Activated gamma-delta T cell (primary cell): ENCODE data around the gene CRABP1.
A peak's percentile ranks its signal among the peaks of the same experiment; 100 is the strongest.

ENCODE experiments used
- DNase-seq: peaks from one replicate; lab custom pipeline; 2025; lab: John Stamatoyannopoulos, UW
- total RNA-seq, 2 donors: gene quantifications; one replicate each; lab custom pipeline; 2026; lab: John Stamatoyannopoulos, UW

The CRABP1 gene
- 0 to 0.04 reads per million in 2 donors for total RNA-seq

DNA sequence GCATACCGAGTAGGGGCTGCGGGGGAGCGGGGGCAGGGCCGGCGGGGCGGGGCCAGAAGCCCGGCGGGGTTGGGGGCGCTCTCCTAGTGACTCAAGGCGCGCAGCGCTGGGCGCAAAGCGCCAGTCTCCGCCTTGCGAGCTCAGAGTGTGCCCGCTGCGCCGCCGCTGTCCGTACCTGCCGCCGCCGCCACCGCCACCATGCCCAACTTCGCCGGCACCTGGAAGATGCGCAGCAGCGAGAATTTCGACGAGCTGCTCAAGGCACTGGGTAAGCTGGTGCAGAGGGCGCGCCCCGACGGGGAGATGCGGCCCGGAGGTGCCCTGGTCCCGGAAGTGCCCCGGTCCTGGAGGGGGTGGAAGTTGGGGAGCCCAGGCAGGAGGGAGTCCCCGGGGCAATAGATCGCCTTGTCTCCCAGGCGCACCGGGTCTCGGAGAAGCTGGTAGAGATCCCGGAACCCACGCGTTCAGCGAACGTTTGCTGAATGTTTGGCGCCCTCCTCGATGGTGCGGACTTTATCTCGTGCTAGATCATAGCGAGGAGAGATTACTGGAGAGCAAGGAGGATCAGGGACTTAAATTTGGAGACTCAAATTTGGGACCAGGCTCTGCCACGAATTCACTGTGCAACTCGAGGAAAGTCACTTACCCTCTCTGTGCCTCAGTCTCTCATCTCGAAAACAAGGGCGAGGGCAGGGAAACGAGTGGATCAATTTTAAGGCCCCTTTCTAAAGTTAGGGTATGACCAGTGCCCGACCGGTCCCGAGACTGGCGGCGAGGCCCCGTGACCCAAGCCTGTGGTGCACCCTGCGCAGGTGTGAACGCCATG lies at the start of gene CRABP1:
Gene CRABP1 (plus strand): TSS at position 123 of the 826 bp plus-strand sequence. CDS start 76 bp downstream, at position 199.
- DNase-seq, result no peak

DNA sequence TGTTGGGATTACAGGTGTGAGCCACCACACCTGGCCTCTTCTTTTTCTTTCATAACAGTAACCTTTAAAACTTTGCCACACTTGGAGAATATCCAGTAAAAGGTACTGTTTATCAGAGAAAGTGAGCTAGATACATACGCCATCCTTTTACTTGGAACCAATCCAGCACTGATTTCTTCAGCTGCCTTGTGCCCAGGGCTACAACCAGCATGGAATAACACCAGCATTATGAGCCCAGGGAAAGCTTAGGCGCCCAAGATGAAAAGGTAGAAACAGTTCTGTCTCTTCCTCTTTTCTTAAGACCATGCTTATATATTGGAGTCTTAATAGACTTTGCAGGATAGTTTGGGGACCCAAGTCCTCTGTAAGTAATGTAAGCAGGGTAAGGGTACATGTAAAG lies 49.1 kb upstream of the CRABP1 start:
- no peak for DNase-seq

DNA sequence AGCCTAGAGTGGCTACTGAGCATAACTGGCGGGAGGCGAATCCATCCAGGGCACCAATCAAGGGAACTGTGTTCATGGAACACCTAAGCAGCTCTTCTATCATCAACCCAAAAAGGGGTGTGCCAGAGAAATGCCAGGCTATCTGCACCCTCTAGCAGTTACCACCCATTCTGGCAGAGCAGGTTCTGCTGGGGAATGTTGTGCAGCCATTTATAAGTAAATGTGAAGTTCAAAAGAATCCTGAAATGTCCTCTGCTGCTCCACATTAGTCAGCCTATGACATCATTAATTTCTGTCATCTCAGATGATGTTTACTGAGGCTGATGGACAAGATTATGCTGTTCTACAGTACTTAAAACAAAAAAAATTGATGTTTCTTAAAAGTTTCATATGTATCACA lies 48.5 kb upstream of the CRABP1 start:
- DNase-seq, result no peak

DNA sequence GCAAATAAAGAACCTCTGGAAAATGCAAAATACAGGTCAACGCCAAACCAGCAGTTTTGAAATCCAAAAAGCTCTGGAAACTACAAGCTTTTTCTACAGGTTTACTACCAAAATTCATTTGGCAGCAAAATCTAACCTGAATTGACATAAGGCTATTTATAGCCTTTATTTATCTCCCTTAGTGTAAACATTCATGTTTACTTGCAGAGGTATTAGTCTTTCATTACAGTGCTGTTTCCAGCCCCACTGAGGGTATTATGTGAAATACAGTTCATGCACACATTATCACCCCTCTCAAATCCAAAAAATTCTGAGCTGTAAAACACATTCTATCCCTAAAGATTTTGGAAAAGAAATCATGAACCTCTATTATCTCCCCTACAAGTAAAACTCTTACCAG lies 47.9 kb upstream of the CRABP1 start:
- DNase-seq, result no peak

DNA sequence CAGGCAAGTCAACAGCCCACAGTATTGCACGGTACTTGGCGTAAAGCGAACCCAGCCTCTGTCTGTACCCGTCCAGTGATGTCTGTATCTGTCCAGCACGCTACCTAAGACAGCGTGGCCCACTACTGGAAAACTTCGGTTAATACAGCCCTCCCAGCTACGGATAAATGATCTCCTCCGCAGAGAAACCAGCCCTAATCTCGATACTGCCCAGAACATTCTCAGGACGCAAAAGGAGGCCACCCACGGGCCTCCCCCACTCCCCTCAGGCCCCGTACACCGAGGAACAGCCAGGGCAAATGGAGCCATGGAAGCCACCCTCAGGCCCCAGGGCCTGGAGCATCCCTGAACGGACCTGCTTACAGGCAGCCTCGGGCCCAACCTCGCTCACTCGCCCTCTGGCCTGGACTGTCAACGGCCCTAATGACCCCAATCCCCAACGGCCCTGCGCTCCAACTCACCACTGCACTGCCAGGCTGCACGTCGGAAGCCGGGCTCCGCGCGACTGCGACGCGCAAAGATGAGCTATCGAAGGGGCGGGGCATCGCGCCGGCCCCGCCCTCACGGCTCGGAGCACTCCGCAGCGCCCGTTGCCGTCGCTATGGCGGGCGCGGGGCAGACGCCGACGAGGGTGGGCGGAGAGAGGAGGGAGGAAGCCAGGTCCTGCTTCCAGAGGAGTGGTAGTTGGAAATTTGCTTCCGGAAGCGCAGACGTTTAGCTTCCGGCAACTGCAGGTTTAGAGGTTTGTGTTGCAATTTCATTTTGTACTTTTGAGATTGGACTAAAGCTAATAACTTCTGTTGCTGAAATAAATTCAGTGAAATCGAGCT lies 40.8 kb upstream of the CRABP1 start, which contains the start of gene SKIC8:
Gene SKIC8 (minus strand): TSS at position 509 of the 830 bp plus-strand sequence. CDS start 3,923 bp downstream, outside the sequence.
- peak; percentile 82 for DNase-seq

DNA sequence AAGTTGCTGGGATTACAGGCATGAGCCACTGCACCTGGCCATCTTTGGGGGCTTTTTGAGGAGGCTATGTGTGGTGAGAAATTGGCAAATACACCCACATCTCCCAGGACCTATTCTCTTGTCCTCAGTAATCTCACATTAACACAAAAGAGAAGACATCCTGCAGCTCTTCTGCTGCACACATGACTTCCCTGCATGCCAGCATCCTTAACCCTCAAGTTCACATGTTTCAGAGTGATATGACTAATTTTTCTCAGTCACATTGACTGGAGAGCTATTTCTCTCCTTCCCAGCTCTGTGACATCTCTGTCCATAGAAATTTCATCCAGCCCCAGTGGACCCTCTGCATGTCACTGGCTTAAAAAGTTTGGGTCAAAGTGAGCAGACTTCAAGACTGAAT lies 38.8 kb upstream of the CRABP1 start:
- DNase-seq, result no peak

DNA sequence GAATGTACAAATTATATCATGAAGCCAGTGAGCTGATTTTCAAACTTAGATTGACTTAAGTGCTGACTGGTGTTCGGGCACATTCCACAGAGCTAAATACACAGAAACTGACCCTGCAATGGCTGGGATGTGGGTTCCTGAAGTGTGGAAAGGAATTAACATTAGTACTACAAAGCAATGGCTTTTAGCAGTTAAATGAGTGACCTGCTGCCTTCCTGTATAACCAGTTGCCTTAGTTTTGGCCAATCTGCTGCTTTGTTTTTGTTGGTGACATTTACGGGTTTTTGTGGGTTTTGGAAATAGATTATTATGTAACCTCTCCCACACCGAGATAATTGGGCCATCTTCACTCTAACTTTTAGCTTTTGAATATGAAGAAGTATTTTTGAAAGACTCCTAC lies 38.3 kb upstream of the CRABP1 start:
- no peak for DNase-seq

DNA sequence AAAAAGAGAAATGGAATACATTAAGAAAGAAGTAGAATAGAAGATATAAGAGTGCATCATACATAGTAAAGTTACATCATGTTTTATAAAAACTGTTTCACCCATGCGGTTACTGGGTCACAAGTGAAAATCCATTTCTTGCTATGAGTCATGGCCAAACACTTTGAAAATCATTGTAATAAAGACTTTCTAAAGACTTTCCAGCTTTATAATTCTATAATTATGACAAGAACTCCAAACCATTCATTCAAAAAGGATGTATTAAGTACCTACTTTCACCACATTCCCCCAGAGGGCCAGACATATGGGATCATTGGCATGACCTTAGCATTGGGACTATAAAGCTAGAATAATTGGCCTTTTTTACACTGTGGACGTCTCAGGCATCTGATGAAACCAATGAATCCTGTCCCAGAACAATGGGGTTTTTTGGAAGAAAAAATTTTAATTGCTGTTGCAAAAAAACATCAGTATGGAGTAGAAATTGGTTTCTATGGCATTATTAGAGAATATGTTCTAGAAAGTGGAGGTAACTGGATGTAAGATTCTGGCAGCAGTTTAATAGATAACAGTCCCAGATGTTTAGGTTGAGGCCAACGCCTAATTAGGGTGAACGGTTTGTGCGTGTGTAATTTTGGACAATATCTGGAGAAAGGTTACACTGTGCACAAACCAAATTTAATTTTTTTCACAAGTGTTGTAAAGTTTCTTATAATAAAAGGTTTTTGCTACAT lies 37.4 kb upstream of the CRABP1 start:
- no peak for DNase-seq

DNA sequence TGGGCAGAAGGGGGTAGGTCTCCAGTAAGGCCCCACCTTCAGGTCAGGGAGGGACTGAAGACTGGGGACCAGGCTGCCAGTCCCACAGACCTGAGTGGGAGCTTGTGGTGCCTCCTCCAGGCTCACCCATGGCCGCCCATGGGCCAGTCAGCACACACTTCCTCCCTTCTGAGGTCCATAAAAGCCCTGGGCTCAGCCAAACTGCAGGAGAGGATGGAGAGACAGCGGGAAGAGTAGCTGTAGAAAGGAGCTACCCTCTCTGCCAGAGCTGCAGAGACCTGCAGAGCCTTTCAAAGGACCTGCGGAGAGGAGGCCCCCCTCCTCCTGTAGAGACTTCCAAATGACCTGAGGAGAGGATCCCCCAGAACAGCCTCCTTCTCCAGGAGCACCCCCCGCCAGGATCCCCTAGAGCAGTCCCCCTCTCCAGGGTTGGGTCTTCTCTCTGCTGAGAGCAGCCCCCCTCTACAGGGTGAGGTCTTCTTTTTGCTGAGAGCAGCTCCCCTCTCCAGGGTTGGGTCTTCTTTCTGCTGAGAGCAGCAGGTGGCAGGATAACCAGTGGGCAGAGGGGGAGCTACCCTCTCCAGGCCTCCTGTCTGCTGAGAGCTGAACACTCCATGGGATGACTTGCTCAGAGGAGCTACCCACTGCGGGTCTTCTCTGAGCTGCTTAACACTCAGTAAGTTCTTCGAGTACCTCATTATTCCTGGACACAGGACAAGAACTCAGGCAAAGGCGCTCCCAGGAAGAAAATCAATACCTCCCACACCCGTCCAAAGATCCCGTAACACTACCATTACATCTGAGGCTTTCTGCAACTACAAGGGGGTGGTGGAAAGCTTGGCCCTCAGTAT lies 35.7 kb upstream of the CRABP1 start:
- no peak for DNase-seq

DNA sequence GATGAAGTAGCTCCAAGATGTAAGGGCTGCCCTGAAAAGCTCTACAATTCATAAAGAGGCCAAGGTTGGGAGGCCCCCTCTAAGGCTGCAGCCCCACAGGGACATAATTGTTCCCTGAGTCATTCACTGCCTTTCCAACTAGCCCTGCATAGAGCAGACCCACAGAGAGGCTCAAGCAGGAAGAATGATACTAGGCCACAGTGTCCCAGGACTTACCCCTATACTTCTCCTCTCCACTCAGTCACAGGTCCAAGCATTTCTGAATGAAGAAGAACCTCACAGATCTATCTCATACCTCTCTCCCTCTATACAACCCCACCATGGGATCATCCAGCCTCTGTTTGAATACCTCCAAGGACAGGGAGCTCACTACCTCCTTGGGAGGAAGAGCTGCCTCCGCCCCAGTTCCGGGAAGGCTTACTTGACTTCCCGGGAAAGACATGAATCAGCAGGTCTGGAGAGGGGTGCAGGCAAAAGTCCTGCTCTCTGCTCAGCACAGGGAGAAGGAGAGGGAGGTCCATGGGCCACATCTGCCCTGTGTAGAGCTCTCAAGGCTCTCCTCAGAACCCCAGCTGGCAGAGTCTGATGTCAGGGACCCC lies 33.9 kb upstream of the CRABP1 start:
- no peak for DNase-seq

DNA sequence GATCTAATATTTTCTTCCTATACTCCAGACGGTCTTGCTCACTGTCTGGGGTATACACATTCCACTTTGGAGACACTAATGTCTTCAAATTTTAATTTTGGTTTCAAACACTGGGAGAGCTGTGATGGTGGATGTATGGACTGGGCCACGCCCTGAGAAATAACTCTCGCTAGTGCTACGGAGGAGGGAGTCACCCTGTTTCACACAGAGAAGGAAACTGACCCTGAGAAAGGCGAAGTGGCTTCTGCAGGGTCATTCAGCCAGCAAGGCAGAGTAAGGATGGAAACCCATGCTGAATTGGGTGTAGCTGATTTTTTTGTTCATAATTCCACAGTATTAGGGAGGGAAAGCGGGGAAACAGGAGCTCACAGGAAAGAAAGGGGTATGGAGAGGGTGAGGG lies 32.2 kb upstream of the CRABP1 start:
- no peak for DNase-seq

DNA sequence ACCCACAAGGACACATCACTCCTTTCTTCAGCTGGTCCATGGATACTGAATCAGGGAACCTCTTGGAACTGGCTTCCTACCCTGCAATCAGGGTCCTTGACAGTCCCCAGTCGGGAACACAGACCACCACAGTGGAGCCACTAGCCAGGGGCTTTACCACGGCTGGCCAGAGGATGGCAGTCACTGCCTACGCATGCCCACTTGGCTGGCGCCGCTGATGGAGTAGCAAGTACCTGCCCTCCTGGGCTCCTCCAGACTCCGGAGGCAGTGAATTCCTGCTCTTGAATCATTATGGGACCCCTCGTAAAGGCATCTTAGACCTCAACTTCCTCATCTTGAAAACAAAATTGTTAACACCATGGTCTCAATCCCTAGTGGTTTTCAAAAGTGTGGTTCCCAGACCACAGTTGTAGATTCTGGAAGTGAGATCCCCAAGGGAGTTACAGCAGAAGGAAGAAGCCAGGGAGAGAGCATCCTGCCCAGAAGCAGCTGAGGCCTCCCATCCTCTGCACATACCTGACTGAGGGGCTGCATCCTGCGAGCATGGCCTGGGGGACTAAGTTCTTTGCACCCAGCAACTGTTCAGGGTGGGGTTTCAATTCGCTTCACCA lies 31.6 kb upstream of the CRABP1 start:
- DNase-seq, result peak; percentile 8

DNA sequence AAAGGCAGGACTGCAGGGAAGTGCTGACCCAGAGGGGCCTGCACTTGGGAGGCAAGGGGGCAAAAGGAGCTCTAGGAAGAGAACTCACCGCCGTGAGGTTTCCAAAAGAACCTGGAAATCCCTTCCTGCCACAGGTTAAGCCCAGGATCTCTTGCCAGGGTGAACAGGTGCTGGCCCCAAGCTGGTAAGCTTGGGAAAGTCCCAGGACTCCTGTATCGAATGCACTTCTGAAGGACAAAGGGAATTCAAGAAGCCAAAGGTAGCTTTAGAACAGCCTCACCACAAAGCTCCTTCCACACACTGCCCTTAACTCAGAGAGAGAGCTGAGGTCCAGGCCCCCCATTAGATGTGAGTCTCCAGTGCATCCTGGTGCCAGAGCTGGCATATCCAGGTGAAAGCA lies 28.9 kb upstream of the CRABP1 start:
- DNase-seq, result no peak

DNA sequence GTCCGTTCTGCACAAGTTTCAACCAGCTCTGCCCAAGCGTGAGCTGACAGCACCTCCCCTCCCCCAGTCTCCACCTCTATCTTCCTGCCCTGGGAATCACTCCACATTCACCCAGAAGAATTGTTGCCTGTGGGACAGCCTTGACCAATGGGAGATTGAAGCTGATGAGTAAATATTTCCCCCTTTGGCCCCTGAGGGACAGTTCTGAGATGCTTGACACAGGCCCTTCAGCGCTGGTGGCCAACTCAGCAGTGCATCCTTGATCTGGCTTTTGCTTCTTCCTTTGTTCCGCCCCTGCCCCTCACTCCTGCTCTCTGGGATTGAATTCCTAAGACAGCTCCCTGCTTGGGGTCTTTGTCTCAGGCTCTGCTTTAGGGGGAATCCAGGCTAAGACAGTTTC lies 27.6 kb upstream of the CRABP1 start:
- no peak for DNase-seq

DNA sequence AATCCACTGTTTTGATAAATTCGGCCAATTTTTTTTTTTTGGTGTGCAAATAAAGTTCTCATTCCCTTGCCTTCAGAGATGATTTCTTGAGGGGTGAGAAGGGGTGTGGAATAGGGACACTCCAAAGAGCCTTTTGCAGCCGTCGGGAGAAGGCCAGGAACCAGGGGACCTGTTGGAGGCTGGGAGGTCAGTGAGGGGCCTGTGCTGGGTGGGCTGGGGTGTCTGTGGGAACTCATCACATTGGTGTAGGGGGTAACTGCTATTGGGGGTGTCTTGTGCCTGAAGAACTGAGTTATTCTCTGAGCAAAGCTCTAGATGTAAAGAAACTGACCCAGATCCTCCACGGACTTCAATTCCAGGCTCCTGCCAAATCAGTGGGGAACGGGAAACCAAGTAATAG lies 27.2 kb upstream of the CRABP1 start:
- DNase-seq, result no peak

DNA sequence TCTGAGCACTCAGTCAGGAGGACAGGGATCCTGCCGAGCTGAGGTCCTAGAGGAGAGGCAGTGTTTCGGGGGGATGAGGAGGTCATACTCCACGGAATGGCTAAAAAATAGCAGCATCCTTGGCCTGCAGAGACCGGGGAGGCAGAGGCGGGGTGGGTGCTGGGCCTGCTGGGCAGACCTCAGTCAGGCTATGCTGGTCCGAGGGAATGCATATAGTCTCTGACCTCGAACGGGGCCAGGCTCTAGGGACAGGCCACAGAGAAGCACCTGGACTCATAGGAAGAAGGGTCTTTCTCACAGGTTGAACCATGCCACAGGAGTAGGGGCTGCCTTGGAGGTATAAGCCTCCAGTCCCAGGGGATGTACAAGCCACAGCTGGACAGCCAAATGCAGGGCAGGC lies 26.8 kb upstream of the CRABP1 start:
- DNase-seq, result no peak

DNA sequence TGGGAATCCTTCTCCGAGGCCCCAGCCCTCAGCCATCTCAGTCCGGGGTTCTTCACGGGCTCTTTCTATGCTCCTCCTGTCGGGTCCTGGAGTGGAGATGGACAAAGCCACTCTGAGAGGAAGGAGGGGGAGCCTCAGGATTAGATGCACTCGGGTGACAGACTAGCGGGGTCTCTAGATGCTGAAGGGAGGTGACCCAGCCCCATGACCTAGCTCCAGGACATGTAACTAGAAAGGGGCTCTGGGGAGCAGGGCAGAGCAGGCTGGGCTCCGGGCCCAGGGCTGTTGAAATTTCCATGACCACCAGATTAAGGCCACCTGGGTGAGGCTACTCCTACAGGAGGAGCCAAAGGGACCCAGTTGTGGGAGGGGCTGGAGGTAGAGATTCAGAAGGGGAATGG lies 26.0 kb upstream of the CRABP1 start:
- DNase-seq, result no peak

DNA sequence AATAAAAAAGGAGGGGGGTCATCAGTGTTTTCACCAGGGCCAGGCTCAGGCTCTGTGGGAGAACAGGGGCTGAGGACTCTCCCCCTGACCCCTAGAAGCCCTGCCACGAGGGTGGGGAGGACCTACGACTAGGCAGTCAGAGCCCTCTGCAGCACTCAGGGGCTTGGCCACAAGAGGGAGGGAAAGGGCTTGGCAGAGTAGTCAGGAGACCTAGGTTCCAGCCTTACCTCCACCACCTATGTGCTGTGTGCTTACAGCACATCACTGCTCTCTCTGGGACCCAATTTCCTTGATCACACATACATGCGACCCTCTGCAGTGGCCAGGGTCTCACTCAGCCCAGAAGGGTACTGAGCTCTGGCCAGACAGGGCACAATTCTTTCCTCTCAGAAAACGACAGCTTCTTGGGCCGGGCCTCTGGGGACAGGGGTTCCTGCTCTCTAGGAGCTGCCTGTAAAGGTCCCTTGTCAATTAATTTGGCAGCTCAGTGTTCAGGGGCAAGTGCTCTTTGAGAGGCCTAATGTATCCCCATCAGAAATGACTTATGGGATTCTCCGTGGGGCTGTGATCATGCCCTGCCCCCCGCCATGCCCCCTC lies 24.4 kb upstream of the CRABP1 start:
- no peak for DNase-seq

DNA sequence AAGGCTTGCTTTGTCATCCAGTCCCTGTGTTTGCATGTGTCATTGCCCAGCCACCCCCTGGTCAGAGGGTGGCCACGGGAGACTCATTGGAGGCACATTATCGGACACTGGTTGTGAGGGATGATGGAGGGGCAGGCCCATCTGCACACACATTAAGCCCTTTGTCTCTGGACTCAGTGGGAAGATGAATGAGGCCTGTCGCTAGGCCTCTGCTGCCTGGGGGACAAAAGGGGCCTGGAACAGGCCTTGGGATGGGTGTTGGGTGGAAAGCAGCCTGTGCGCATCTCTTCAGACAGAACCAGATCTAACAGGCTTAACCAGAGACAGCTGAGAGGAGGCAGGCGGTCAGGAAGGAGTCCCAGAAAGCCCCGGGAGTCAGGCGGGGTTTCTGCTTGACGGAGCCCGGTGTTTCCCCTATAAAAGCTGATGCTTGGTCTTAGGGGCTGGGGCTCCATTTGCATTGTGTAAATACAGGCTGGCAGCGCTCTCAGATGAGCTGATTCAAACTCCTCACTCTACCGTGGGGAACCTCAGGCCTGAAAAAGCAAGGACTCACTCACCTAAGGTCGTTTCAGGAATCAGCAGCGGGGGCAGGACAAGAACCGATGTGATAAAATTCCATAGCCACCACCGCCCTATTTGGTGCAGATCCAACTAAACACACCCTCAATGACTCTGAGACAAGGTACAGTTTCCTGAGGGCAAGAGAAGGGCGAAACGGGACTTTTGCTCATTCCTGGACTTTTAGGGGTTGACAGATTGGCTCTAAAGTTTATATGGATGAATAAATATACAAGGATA lies 23.7 kb upstream of the CRABP1 start:
- no peak for DNase-seq
